Kidney epithelial cell (primary cell): ENCODE measurements around the gene TMEM217. TPM values are rescaled to one million over a fixed set of nuclear protein-coding genes. Genes with fewer than 3 reads are reported as not detected.
A peak's percentile ranks its signal among the peaks of the same experiment; 100 is the strongest.
"Not testable (repeated sequence)": the region's sequence is repeated elsewhere in the genome, so short reads cannot be mapped to it uniquely, and the experiment has no call there.

Experiments
- DNase-seq: peaks from one replicate; pipeline ENCODE4 v3.0.0-alpha.2; 2010; ENCODE audit warnings: low read depth
- H3K27me3 ChIP-seq: 2 replicates; pipeline ENCODE4 v1.6.0; 2011; ENCODE audit warnings: low read length; ENCODE audit not compliant: control insufficient read depth, insufficient read depth
- H3K36me3 ChIP-seq: 2 replicates; pipeline ENCODE4 v1.5.1; 2011; ENCODE audit warnings: low read length; ENCODE audit not compliant: control insufficient read depth, insufficient read depth
- H3K4me3 ChIP-seq: 2 replicates; pipeline ENCODE4 v1.5.1; 2011; ENCODE audit warnings: low read depth, mild to moderate bottlenecking, control low read depth, low read length
- total RNA-seq: library from RNA; depleted of rRNA; stranded (reverse); fragments of >200 nt; gene quantifications from 2 replicates; pipeline ENCODE4 v1.2.3, GENCODE V29; 2015
- TF ChIP-seq, protein P1 (sequence below): IDR thresholded peaks from 2 replicates; pipeline ENCODE4 v1.5.1; 2011; ENCODE audit warnings: mild to moderate bottlenecking, moderate library complexity, low read length, control low read depth, inconsistent platforms; ENCODE audit not compliant: insufficient read depth, poor library complexity, severe bottlenecking

The TMEM217 gene
- 2.0 and 4.0 TPM in 2 replicates for total RNA-seq

DNA sequence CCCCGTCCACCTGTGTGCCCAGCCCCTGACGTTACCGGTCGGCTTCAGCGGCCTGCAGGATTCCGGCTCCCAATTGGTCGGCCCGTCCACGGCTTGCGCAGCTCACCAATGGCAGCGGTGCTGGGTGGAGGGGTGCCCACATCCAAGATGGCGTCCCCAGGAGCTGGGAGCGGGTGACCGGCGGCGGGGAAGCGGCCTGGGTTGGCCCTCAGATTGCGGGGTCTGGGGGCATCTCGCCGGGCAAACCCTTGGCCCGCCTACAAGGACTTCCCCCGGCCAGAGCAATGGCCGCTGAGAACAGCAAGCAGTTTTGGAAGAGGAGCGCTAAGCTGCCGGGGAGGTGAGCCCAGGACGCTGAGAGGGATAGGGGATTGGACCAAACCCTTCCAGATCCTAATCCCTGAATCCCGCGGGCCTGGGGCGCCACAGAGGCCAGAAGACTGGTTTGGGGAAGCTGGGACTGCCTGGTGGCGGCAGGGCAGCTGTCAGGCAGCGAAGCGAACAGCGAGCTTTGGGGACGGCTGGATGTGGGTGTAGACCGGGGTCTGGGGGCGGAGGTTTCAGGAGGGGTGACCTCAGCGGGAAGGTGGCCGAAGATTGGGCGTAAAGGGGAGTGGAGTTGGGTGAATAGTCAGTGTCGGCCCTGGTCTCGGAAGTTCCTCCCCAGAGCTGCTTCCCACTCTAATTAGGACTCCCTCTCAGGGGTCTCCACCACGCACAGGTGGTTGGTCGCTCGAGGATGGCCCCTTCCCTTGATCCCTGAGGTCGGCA is at the start of gene TMEM217, which contains the start of gene TBC1D22B:
Gene TMEM217, minus strand, starts transcription at position 511 of the 771 bp plus-strand sequence. CDS start 39,114 bp downstream, outside the sequence.
Gene TBC1D22B, plus strand, starts transcription at position 139 of the 771 bp plus-strand sequence. Its CDS starts 146 bp downstream, at position 285.
- Histone ChIP-seq H3K4me3 (peak within 1 kb of the TSS; percentile 89), H3K27me3 (no peaks in the 10 kb centered on the region), H3K36me3 (no peaks in the 10 kb centered on the region)
- DNase-seq = peak; percentile 87
- TF ChIP-seq, protein P1, sequence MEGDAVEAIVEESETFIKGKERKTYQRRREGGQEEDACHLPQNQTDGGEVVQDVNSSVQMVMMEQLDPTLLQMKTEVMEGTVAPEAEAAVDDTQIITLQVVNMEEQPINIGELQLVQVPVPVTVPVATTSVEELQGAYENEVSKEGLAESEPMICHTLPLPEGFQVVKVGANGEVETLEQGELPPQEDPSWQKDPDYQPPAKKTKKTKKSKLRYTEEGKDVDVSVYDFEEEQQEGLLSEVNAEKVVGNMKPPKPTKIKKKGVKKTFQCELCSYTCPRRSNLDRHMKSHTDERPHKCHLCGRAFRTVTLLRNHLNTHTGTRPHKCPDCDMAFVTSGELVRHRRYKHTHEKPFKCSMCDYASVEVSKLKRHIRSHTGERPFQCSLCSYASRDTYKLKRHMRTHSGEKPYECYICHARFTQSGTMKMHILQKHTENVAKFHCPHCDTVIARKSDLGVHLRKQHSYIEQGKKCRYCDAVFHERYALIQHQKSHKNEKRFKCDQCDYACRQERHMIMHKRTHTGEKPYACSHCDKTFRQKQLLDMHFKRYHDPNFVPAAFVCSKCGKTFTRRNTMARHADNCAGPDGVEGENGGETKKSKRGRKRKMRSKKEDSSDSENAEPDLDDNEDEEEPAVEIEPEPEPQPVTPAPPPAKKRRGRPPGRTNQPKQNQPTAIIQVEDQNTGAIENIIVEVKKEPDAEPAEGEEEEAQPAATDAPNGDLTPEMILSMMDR = no peak

DNA sequence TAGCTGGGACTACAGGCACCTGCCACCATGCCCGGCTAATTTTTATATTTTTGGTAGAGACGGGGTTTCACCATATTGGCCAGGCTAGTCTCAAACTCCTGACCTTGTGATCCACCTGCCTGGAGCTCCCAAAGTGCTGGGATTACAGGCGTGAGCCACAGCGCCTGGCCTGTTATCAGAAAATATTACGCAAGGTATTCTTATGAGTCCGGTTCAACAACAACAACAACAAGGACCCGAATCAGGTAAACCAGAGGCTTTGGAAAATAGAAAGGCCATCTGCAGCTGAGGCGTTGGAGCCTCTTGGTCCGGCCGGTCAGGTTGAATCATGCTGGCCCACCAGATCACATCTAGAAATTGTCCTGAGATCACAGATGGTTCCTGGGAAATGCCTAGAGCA is 49.5 kb upstream of the TMEM217 start:
- H3K27me3 ChIP-seq, DNase-seq, H3K4me3 ChIP-seq, H3K36me3 ChIP-seq: not testable (repeated sequence)

DNA sequence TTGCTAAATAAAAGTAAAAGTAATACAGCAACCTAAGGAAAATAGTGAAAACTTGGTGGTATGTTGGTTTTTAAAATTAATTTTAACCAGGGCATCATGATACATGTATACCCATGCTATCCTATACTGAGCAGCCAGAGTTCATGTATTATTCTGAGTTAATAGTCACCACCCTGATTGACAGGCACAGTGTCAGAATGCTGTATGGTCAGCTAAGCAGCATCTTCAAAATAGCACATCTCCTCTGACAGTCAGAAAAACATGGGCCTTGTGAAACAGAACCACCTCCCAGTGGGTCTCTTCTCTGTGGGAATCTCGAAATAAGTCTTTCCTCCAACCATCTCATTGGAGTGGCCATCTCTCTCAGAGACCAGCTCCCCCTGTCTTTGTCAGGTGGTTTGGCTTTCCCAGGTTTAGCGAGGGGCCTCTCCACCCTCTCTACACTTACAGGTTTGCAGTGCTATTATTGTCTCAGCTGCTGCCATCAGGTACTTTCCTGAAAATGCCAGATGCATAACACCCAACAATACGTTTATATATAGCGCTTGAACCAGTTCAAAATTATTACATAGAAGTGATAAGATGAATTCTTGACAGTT is 48.8 kb upstream of the TMEM217 start:
- H3K4me3 ChIP-seq = no peak overlapping the region
- TF ChIP-seq, protein P1 = no peak

DNA sequence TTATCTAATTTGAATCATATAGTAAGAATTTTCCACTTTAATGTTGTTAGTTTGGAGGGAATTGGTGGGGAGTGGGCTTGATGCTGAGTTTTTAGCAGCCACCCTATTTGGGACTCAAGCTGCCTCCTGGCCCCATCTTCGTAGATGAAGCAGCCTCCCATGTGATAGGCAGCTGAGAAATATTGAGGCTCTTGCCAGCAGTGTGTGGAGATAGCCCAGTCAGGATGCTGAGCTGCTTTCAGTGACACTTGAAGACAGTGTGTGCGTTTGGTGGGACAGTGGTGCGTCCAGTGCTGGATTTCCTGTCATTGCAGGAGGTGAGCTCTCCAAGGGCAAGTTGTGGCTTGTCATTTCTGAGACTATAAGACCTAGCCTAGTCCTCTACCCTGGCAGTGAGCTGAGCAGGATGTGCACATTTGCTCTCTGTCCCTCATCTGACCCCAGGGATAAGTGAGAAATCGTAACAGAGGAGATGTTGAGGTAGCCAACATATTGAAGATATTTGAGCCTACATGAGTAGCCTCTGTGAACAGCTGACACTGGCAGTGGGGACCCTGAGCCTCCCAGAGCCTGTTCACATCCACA is 48.0 kb upstream of the TMEM217 start:
- Histone ChIP-seq H3K36me3 (no peaks in the 10 kb centered on the region), H3K27me3 (no peaks in the 10 kb centered on the region), H3K4me3 (no peak overlapping the region)
- no peak for DNase-seq
- TF ChIP-seq, protein P1 = no peak

More for the DNA sequence above, 48.8 kb upstream of the TMEM217 start:
- Histone ChIP-seq H3K27me3 (no peaks in the 10 kb centered on the region), H3K36me3 (no peaks in the 10 kb centered on the region)
- no peak for DNase-seq

DNA sequence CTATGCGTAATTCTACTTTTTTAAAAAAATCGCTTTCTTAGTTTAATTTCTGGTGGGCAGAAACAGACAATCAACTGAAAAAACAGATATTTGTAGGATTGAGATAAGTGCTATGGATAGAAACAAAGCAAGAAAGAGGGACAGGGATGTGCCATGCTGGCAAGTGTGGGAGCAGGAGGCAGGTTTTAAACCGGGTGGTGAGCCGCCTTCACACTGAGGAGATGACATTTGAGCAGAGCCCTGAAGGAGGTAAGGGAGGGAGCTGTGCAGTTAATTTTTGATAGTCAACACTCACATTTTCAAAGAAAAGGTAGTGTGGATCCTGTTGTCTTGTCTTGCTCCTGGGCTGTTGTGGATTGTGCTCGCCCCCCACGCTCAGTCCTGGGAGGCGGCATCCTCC is 46.8 kb upstream of the TMEM217 start:
- Histone ChIP-seq H3K36me3 (no peaks in the 10 kb centered on the region), H3K27me3 (no peaks in the 10 kb centered on the region), H3K4me3 (no peak overlapping the region)
- DNase-seq = no peak
- TF ChIP-seq, protein P1 = no peak

DNA sequence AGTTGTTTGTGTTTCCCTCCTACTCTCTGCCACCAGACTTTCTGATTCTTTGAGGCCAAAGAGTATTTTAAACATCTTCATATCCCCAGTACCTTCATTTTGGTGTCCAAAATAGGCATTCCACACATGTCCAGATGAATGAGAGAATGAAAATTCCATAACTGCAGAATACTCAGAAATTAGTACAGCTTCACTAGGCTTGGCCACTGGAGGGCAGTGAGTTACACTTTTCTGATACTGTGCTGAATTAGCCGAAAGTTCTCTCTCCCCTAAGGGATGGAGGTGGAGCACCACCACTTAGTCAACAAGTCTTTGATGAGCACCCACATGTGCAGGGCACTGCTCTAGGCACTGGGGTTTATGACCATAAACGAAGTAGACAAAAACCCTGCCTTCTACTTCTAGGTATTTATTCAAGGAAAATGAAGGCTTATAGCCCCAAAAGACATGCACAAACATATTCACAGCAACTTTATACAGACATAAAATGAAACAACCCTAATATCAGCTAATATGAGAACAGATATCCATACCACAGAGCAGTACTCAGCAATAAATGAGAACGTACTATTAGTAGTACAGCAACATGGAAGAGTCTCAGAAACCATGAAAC is 46.1 kb upstream of the TMEM217 start:
- H3K36me3 ChIP-seq = no peaks in the 10 kb centered on the region
- DNase-seq = no peak

More for the DNA sequence above, 46.1 kb upstream of the TMEM217 start:
- no peaks in the 10 kb centered on the region for H3K27me3 ChIP-seq
- no peak overlapping the region for H3K4me3 ChIP-seq
- TF ChIP-seq, protein P1 = peak; percentile 58
